Effector memory CD8-positive, alpha-beta T cell (primary cell): ENCODE measurements around the gene TTC13.

Experiments used
- ATAC-seq: fragments of 150-1000 bp; cut with Tn5 transposase; replicated peaks from 2 replicates; pipeline ENCODE4 v1.10.0; 2021; ENCODE audit warnings: mild to moderate bottlenecking, moderate library complexity
- DNase-seq, 3 experiments: peaks; one replicate each; pipeline ENCODE4 v3.0.0; 2021
- H3K27ac Mint-ChIP-seq, 2 donors: one replicate each; pipeline ENCODE4 v1.8.0; 2022; ENCODE audit warnings: mild to moderate bottlenecking in 2 of 2, mixed read lengths in 2 of 2, moderate library complexity in 2 of 2
- H3K27me3 Mint-ChIP-seq, 2 donors: one replicate each; pipeline ENCODE4 v1.8.0; 2022; ENCODE audit warnings: mixed read lengths in 2 of 2
- H3K36me3 Mint-ChIP-seq: one replicate; pipeline ENCODE4 v1.8.0; 2022; ENCODE audit warnings: mild to moderate bottlenecking, moderate library complexity, mixed read lengths; ENCODE audit not compliant: insufficient read depth
- H3K4me1 Mint-ChIP-seq, 2 donors: one replicate each; pipeline ENCODE4 v1.8.0; 2022; ENCODE audit warnings: low read depth in 2 of 2, mixed read lengths in 2 of 2
- H3K4me3 Mint-ChIP-seq, 2 donors: one replicate each; pipeline ENCODE4 v1.8.0; 2022; ENCODE audit warnings: mild to moderate bottlenecking in 2 of 2, mixed read lengths in 2 of 2, moderate library complexity in 2 of 2
- H3K9me3 Mint-ChIP-seq, 2 donors: one replicate each; pipeline ENCODE4 v1.8.0; 2022; ENCODE audit warnings: mixed read lengths in 2 of 2

Gene TTC13

GRCh38 chr1:230979952-230980351, 1.3 kb upstream of the TTC13 start:
- DNase-seq, result no peak
- H3K27ac Mint-ChIP-seq, result peak overlapping the region; percentile 93 to 95
- no peak for ATAC-seq
- no peaks in the 10 kb centered on the region for H3K9me3 Mint-ChIP-seq
- no peaks in the 10 kb centered on the region for H3K27me3 Mint-ChIP-seq
- peaks cover 27% of the 10 kb centered on the region for H3K36me3 Mint-ChIP-seq
- H3K4me1 Mint-ChIP-seq, result peaks cover 19 to 35% of the 10 kb centered on the region in 2 donors
- peak overlapping the region in 1 of 2 donors; percentile 94 for H3K4me3 Mint-ChIP-seq

- ATAC-seq (no peak), DNase-seq (no peak)
- H3K4me3 Mint-ChIP-seq, result peak overlapping the region in 1 of 2 donors; percentile 94
- H3K9me3 Mint-ChIP-seq, result no peaks in the 10 kb centered on the region
- peaks cover 30% of the 10 kb centered on the region for H3K36me3 Mint-ChIP-seq
- H3K4me1 Mint-ChIP-seq, result peaks cover 23 to 36% of the 10 kb centered on the region in 2 donors
- peak overlapping the region; percentile 93 to 95 for H3K27ac Mint-ChIP-seq
- no peaks in the 10 kb centered on the region for H3K27me3 Mint-ChIP-seq
Observed at GRCh38 chr1:230979389-230979716, 692 bp upstream of the TTC13 start.

GRCh38 chr1:230977761-230978490, 735 bp downstream of the TTC13 start:
- peaks cover 34 to 43% of the 10 kb centered on the region in 2 donors for H3K4me1 Mint-ChIP-seq
- peak; percentile 6 to 15 (median 13) for DNase-seq

GRCh38 chr1:230976825-230977747, 1.6 kb downstream of the TTC13 start:
- peaks cover 42 to 51% of the 10 kb centered on the region in 2 donors for H3K4me1 Mint-ChIP-seq
- peak; percentile 28 to 35 (median 28) for DNase-seq
- H3K36me3 Mint-ChIP-seq, result peaks cover 27% of the 10 kb centered on the region
- no peaks in the 10 kb centered on the region for H3K27me3 Mint-ChIP-seq
- ATAC-seq, result peak; percentile 33
- H3K4me3 Mint-ChIP-seq, result peak overlapping the region; percentile 85 to 91
- H3K9me3 Mint-ChIP-seq, result no peaks in the 10 kb centered on the region
- peak overlapping the region; percentile 94 to 95 for H3K27ac Mint-ChIP-seq

More at GRCh38 chr1:230977761-230978490, 735 bp downstream of the TTC13 start:
- Mint-ChIP-seq H3K4me3 (peak overlapping the region; percentile 85 to 91), H3K27me3 (no peaks in the 10 kb centered on the region), H3K27ac (peak overlapping the region; percentile 94 to 95), H3K9me3 (no peaks in the 10 kb centered on the region), H3K36me3 (peaks cover 27% of the 10 kb centered on the region)
- ATAC-seq, result no peak

GRCh38 chr1:230976360-230976759, 2.3 kb downstream of the TTC13 start:
- Mint-ChIP-seq H3K36me3 (peaks cover 27% of the 10 kb centered on the region), H3K27ac (peak overlapping the region; percentile 41 to 94), H3K4me1 (peaks cover 49 to 56% of the 10 kb centered on the region in 2 donors), H3K4me3 (peak overlapping the region; percentile 44 to 85), H3K27me3 (no peaks in the 10 kb centered on the region), H3K9me3 (no peaks in the 10 kb centered on the region)
- DNase-seq (no peak), ATAC-seq (no peak)

- peak overlapping the region in 1 of 2 donors; percentile 85 for H3K4me3 Mint-ChIP-seq
Observed at GRCh38 chr1:230975636-230976035, 3.0 kb downstream of the TTC13 start.

GRCh38 chr1:230972855-230973271, 5.8 kb downstream of the TTC13 start:
- Mint-ChIP-seq H3K4me3 (peak overlapping the region; percentile 61 to 62), H3K4me1 (peaks cover 56 to 75% of the 10 kb centered on the region in 2 donors), H3K36me3 (peaks cover 20% of the 10 kb centered on the region), H3K9me3 (no peaks in the 10 kb centered on the region), H3K27ac (peak overlapping the region; percentile 74 to 77), H3K27me3 (no peaks in the 10 kb centered on the region)
- DNase-seq (peak; percentile 47 to 59 (median 54)), ATAC-seq (peak; percentile 77)

More at GRCh38 chr1:230975636-230976035, 3.0 kb downstream of the TTC13 start:
- no peak for ATAC-seq
- H3K27ac Mint-ChIP-seq, result peak overlapping the region; percentile 41 to 94
- peaks cover 51 to 56% of the 10 kb centered on the region in 2 donors for H3K4me1 Mint-ChIP-seq
- no peaks in the 10 kb centered on the region for H3K9me3 Mint-ChIP-seq
- no peaks in the 10 kb centered on the region for H3K27me3 Mint-ChIP-seq
- DNase-seq, result no peak
- peaks cover 27% of the 10 kb centered on the region for H3K36me3 Mint-ChIP-seq

- Mint-ChIP-seq H3K27ac (peak overlapping the region in 1 of 2 donors; percentile 74), H3K4me3 (peak overlapping the region in 1 of 2 donors; percentile 61), H3K9me3 (no peaks in the 10 kb centered on the region), H3K27me3 (no peaks in the 10 kb centered on the region), H3K36me3 (peaks cover 12% of the 10 kb centered on the region), H3K4me1 (peaks cover 49 to 67% of the 10 kb centered on the region in 2 donors)
- DNase-seq (no peak), ATAC-seq (no peak)
Observed at GRCh38 chr1:230971771-230972170, 6.9 kb downstream of the TTC13 start.

- peaks cover 38 to 63% of the 10 kb centered on the region in 2 donors for H3K4me1 Mint-ChIP-seq
- no peak for ATAC-seq
Observed at GRCh38 chr1:230970432-230970831, 8.2 kb downstream of the TTC13 start.

GRCh38 chr1:230966358-230966873, 12.2 kb downstream of the TTC13 start:
- Mint-ChIP-seq H3K27ac (peak overlapping the region in 1 of 2 donors; percentile 77), H3K4me1 (peaks cover 32 to 67% of the 10 kb centered on the region in 2 donors), H3K27me3 (no peaks in the 10 kb centered on the region), H3K9me3 (no peaks in the 10 kb centered on the region), H3K36me3 (no peaks in the 10 kb centered on the region), H3K4me3 (no peak overlapping the region)
- DNase-seq (no peak), ATAC-seq (no peak)

More at GRCh38 chr1:230970432-230970831, 8.2 kb downstream of the TTC13 start:
- no peaks in the 10 kb centered on the region for H3K9me3 Mint-ChIP-seq
- peak overlapping the region; percentile 69 to 74 for H3K27ac Mint-ChIP-seq
- H3K27me3 Mint-ChIP-seq, result no peaks in the 10 kb centered on the region
- no peak for DNase-seq
- H3K36me3 Mint-ChIP-seq, result peaks cover 7% of the 10 kb centered on the region
- H3K4me3 Mint-ChIP-seq, result peak overlapping the region in 1 of 2 donors; percentile 25

GRCh38 chr1:230965535-230965934, 13.1 kb downstream of the TTC13 start:
- Mint-ChIP-seq H3K4me1 (peaks cover 35 to 66% of the 10 kb centered on the region in 2 donors), H3K9me3 (no peaks in the 10 kb centered on the region)

GRCh38 chr1:230964896-230965295, 13.8 kb downstream of the TTC13 start:
- H3K9me3 Mint-ChIP-seq, result no peaks in the 10 kb centered on the region
- no peak overlapping the region for H3K4me3 Mint-ChIP-seq
- peaks cover 31 to 64% of the 10 kb centered on the region in 2 donors for H3K4me1 Mint-ChIP-seq
- ATAC-seq (no peak), DNase-seq (no peak)
- H3K27ac Mint-ChIP-seq, result peak overlapping the region in 1 of 2 donors; percentile 10
- no peaks in the 10 kb centered on the region for H3K27me3 Mint-ChIP-seq
- H3K36me3 Mint-ChIP-seq, result peaks cover 5% of the 10 kb centered on the region

More at GRCh38 chr1:230965535-230965934, 13.1 kb downstream of the TTC13 start:
- Mint-ChIP-seq H3K4me3 (no peak overlapping the region), H3K27ac (peak overlapping the region in 1 of 2 donors; percentile 10), H3K36me3 (peaks cover 4% of the 10 kb centered on the region), H3K27me3 (no peaks in the 10 kb centered on the region)
- ATAC-seq, result no peak
- DNase-seq, result no peak

GRCh38 chr1:230958370-230958769, 20.3 kb downstream of the TTC13 start:
- Mint-ChIP-seq H3K27me3 (no peaks in the 10 kb centered on the region), H3K4me3 (no peak overlapping the region), H3K36me3 (peaks cover 46% of the 10 kb centered on the region), H3K9me3 (no peaks in the 10 kb centered on the region), H3K27ac (no peak overlapping the region), H3K4me1 (peaks cover 20 to 23% of the 10 kb centered on the region in 2 donors)
- ATAC-seq (no peak), DNase-seq (no peak)
